DMS53 (cell line): Measurements from ENCODE around the gene NOCT.
"Not testable (repeated sequence)": the region's sequence is repeated elsewhere in the genome, so short reads cannot be mapped to it uniquely, and the experiment has no call there.

Experiments used
- DNase-seq: peaks from one replicate; lab custom pipeline; 2025; lab: John Stamatoyannopoulos, UW

NOCT gene

DNA sequence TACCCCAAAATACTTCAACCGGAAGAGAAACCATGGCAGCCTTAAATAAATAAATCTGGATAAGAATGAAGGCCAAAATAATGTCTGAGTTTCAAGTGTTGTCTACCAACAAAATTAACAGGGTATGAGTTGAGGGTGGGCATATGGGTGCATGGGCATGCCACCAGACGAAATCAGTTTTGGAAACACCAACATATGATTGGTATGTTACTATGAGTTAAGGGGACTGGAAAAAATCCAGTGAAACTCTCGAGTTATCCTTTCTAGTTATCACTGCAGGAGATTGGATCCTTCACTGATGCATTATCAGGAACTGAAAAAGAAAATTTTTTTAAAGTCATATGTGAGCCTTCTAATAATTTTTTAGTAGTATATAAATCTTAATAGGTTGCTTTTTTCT, 32.4 kb downstream of the NOCT start:
- no peak for DNase-seq

DNA sequence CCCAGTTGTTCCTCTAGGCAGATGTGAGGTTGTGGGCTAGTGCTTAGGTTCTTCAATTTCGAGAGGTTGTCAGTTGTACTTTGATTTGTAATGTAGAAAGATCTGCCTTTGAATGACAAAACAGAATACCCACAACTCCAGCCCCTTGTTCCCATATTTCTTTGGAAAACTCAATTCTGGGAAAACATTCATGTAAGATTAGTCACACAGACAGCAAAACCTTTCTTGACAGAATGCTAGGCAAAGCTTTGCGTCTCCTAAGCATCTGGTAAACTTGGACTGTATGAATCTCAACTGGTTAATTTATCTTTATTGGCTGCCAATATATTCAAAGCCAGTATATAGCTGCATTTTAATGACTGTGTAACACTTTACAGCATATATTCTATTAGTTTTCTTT, 34.9 kb downstream of the NOCT start:
- DNase-seq: no peak

DNA sequence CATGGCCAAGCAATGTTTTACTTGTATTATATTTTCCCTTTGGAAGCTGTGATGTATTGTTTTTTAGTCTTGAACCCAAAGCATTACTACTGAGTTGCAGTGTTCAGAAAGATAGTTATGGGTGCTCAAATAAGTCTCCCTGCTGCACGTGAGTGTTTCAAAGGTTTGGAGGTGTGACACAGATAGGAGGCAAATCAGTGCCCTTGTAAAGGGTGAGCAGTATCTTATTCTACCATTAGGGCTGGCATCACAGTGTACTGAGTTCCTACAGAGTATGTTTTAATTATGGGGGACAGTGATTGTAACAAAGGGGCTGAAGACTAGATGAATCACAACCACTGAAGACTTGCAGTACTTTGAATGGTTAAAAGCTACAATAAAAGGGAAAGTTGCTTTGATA, 38.3 kb downstream of the NOCT start:
- DNase-seq: no peak

DNA sequence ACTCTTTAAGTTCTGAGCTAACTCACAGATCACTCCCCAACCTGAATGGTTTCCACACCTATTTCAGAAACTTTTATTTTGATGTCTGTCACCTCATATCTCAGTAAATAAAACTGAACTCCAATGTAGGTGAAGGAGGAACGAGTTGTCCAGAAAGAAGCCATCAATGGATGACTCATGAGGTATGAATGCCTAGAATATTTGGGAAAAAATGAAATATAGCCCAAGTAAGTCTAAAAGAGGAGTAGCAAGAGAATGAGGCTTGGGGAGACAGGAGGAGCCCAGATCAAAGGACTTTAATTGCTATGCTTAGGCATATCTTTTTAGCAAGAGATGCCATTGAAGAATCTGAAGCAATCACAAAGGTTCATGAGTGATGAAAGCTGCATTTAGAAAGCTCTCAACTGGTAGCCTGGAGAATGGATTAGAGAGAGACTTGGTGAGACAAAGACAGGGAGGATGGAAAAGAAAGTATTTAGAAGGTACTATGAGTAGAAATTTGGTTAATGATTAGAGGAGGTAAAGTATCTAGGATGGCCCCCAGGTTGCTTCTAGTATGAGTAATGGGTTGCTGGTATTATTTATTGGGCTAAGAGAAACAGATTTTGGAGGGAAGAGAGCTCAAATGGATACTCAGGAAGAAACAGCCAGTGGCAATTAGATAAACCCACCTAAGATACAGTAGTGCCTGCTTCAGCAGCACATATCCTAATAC, 39.4 kb downstream of the NOCT start:
- no peak for DNase-seq

DNA sequence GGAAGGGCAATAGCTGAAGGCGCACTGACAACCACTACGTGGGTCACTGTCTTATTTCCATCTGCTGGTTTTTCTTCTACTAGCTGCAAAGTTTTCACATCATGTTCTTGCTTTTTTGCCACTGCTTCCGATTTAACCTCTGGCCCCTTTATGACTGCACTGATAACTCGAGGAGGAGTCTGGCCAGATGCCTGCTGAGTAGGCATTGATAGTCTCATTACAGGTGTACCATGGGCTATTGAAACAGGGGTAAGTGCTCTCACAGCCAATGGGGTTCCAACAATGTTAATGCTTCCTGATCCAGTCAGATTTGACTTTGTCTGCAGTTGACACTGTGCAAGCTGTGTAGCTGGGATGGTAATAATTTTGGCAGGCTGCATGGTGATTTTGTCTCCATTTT, 43.4 kb downstream of the NOCT start:
- not testable (repeated sequence) for DNase-seq

DNA sequence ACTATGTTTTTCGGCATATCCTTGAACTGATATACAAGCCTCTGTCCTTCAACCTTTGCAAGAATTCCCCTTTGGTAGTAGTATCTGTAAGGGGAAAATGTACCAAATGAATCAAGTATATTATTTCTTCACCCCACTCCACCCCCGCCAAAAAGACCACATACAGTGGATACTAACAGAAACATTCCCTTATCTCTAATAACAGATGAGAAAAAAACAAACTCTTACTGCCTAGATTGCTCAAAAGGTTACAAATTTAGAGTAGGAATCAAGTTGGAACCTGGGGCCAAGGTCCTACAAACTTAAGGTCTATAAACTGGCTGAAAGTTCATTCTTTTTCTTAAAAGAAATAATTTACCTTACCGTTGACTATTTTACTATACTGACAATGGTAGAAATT, 45.0 kb downstream of the NOCT start:
- DNase-seq: no peak

DNA sequence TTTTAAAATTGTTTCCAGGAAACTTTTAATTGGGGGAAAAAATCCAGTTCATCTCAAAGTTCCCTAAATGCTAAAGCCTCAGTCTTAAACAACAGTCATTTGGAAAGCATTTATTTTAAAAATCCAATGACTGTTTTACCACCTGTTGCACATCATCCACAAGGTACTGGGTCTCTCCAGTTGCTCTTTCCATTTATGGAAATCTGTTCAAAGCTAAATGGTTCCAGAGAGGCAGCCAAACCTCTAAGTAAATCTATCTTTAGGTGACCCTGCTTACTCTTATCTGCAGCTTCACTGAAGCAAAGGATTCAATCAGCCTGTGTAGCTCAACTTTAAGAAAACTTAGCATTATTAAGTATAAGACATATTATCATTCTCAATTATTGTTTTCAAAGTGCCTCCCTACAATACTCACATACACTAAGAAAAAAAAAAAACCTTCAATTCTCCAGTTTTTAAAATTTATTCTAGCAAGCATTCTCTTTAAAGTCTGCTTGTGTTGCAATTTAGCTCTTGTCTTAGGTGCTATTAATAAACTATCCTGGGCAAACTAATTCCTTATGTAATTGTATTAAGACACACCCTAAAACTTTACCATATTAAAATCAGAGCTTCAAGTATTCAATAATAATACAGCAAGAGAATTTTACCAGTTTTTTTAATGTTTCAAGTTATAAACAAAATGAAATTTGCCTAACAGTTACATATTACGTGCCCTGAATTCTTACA, 60.6 kb downstream of the NOCT start:
- no peak for DNase-seq

DNA sequence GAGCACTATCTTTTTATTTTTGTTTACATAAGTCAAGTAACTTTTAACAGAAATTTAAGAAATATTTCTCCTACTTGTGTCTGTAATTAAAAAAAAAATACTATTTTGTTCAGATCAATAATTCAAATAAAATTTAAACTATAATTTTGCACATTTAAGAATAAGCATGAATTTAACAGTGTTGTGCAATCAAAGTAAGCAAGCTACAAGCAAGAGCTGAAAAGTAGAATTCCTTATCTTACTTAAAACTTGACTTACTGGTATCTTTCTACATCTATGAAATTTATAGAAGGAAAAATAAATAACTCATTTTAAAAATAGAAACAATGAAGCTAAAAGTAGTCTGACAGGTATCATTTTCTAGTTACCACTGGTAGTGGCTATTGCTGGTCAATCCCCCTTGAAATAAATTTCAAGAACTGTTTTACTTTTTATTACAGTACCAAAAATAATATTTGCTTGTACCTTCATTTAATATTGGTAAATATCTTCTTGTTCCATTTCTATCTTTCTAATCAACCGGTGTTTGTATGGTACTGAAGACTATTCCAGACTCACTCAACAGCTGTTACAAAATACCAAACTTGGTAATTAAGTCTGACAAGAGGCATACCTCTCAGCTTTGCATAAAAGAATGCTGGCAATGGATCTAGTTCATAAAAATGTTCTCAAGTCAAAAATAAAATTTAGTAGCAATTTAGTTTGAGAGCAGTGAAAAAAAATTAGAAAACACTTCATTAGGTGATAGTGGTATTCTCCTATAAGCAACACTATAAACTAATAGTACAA, 62.2 kb downstream of the NOCT start:
- no peak for DNase-seq

DNA sequence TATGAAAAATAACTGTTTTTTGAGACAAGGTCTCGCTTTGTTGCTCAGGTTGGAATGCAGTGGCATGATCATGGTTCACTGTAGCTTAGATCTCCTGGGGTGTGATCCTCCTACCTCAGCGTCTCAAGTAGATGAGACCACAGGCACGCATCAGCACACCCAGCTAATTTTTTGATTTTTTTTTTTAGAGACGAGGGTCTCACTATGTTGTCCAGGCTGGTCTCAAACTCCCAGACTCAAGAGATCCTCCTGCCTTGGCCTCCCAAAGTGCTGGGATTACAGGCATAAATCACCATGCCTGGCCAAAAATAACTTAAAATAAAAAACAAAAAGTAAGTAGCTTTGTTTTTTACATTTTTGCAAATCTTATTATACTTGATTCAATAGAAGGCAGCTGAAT, 63.3 kb downstream of the NOCT start:
- no peak for DNase-seq

DNA sequence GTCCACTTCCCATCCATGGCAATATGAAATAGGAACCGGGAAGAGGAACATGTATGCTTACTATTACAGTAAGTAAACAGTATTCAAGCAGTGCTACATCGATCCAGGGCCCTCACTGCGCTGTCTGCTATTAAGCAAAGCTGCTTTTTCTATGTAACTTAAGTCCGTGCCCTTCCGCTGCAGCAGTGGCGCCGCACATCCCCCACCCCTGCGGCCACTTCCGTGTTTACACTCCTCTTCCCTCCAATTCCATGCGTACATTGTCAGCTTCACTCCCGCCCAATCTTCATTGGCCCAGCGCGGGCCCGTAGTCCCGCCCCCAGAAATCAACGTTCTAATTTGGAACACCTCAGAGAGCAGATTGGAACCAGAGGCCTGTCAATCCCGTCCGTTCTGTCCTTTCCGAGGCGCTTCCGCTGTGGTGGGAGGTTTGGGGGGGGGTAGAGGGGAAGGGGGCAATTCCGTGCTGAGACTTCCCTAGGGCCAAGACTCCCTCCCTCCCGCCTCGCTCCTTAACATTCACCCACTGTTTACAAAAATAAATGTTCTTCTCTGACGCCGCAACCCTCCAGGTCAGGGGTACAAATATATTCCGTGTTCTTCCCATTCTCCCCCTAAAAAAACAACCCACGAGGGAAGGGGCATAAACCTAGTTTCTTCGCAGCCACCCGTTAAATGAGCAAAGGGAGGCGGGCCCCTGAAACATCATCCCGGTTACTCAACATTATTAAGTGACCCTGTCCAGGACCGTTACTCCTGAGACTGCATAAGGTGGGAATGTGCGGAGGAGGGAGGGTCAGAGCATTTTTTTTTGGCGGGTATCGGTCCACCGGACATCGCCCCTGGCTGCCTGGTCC, 67.4 kb downstream of the NOCT start:
- DNase-seq: peak; percentile 98

DNA sequence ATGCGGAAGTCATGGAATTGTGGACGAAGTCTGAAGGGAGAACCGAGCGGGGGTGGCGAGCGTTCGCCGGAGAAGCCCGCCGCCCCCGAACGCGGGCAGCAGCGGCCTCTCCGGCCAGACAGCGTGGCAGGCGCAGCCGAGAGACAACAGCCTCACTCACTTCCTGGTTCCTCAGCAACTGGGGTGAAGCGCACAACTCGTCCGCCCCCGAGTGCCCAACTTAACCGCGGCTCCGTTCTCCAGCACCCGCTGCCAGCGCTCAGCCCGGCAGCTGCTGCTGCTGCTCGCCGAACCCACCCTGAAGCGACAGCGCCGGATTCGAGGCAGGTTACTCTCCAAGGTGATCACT, 68.0 kb downstream of the NOCT start:
- DNase-seq: peak; percentile 79

DNA sequence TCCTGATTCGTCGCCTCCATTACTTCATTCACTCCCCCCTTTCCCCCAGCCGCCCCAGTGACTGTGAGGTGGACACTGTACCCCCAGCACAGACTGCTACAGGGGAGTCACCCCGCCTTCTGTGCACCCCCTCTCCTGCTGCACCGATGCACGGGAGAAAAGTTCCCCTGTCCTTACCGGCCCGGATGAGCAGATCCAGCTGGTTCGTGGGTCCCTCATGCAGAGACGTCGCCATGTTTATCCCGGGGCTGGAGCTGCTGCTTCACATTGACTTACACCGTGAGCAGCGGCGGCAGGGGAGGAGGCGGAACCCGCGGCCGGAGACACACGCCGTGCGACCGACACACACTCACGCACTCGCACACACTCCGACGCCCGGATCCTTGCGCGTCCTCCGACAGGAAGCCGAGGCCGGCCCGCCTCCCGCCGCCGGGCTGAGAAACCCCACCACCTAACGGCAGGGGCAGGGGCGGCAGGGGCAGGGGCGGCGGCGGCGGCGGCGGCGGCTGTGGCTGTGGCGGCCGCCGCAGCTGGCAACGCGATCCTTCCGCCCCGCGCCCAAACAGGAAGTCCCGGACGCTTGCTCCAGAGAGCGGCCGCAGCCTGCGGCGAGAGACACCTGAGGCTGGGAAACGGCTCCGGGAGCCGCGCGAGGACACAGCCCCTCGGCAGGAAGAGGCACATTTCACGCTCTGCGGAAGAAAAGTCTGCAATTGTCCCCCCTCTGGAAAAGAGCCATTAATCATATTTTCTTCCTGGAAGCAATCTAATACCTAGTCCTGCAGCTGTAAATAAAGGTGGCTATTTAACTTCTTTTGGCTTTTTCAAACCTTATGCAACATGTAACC, 68.6 kb downstream of the NOCT start:
- peak; percentile 96 for DNase-seq

DNA sequence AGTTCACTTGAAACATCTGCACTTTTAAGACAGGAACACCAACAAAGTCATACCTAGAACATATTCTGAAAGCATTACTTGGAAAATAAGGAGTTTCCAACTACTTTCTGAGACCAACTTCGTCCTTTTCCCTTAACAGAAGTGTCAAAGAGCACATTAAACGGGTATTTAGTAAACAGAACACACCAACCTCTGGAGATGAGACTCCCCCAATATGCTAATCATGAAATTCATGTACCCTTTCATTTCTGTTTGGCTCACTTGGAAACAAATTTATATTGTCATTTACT, 69.2 kb downstream of the NOCT start:
- DNase-seq: peak; percentile 46

DNA sequence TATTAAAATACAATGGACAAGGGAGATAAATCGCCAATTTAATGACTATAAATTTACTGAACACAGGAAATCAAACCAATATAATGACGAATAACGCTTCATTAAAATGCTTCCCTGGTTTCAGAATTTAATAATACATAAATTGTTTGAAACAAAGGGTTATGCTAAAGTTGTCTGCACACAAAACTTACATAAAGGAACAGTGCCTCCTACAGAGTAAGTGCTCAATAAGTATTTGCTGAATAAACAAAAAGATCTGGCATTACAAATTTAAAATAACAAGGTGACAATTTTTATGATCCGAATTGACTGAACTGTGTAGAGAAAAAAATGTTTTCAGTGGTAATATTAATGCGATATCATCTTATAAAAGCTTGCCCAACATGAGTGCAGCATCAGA, 69.6 kb downstream of the NOCT start:
- DNase-seq: peak; percentile 12

DNA sequence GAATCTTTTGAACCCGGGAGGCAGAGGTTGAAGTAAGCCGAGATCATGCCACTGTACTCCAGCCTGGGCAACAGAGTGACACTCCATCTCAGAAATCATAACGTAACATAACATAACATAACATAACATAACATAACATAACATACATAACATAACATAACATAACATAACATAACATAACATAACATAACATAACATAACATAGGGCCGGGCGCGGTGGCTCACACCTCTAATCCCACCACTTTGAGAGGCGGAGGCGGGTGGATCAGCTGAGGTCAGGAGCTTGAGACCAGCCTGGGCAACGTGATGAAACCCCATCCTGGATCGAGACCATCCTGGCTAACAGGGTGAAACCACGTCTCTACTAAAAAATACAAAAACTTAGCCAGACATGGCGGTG, 76.7 kb downstream of the NOCT start:
- DNase-seq: no peak
